IMR-90 (cell line): Measurements from ENCODE around the gene CDCP2. TPM values are rescaled to one million over a fixed set of nuclear protein-coding genes. Genes with fewer than 3 reads are reported as not detected.

Experiments
- ATAC-seq: fragments of 200-7000 bp; cut with Tn5 transposase; 2 replicates; pipeline ENCODE4 v1.9.1; 2020; ENCODE audit warnings: low read depth, mild to moderate bottlenecking, moderate library complexity
- BruUV-seq: library from RNA; stranded (reverse); fragments of 400-500 nt; replicated peaks from 2 replicates; lab custom pipeline; 2021; lab: Mats Ljungman, UMichigan
- CTCF ChIA-PET: fragments of 300-600 bp; formaldehyde crosslinking; extraction: SDS; loops from one replicate; lab custom pipeline; 2021; ENCODE audit warnings: antibody characterized with exemption; lab: Yijun Ruan, JAX
- POLR2A ChIA-PET: fragments of 300-600 bp; sonication (Branson Sonifier 250); formaldehyde crosslinking; loops from one replicate; lab custom pipeline; 2022; ENCODE audit warnings: antibody characterized with exemption; ENCODE audit not compliant: unreplicated experiment; lab: Charles Lee
- DNase-seq: peaks from one replicate; pipeline ENCODE4 v3.0.0; 2013
- H2AFZ ChIP-seq: replicated peaks from 2 replicates; pipeline ENCODE3; 2013; ENCODE audit warnings: low read length, mild to moderate bottlenecking; ENCODE audit not compliant: poor library complexity
- H2AK5ac ChIP-seq: 2 replicates; pipeline ENCODE4 v1.6.1; 2013; ENCODE audit warnings: low read depth, low read length, inconsistent platforms
- H2AK9ac ChIP-seq: replicated peaks from 2 replicates; pipeline ENCODE3; 2013; ENCODE audit warnings: mild to moderate bottlenecking, low read depth, low read length, moderate library complexity; ENCODE audit not compliant: poor library complexity
- H2BK120ac ChIP-seq: 2 replicates; pipeline ENCODE4 v1.6.1; 2013; ENCODE audit warnings: low read depth, low read length, inconsistent platforms
- H2BK15ac ChIP-seq: 3 replicates; pipeline ENCODE4 v1.6.1; 2013; ENCODE audit warnings: low read depth, low read length, inconsistent platforms
- H2BK20ac ChIP-seq: 2 replicates; pipeline ENCODE4 v1.6.1; 2013; ENCODE audit warnings: low read depth, mild to moderate bottlenecking, inconsistent platforms, low read length, moderate library complexity
- H2BK5ac ChIP-seq: 2 replicates; pipeline ENCODE4 v1.6.1; 2013; ENCODE audit warnings: mild to moderate bottlenecking, low read depth, low read length, inconsistent platforms; ENCODE audit not compliant: poor library complexity, severe bottlenecking
- H3K14ac ChIP-seq: replicated peaks from 2 replicates; pipeline ENCODE4 v1.6.1; 2013; ENCODE audit warnings: low read depth, low read length, inconsistent platforms
- H3K18ac ChIP-seq: 2 replicates; pipeline ENCODE4 v1.6.1; 2013; ENCODE audit warnings: low read depth, low read length, control low read depth
- H3K23ac ChIP-seq: 2 replicates; pipeline ENCODE4 v1.6.1; 2013; ENCODE audit warnings: low read depth, low read length, inconsistent platforms
- H3K27ac ChIP-seq: 2 replicates; pipeline ENCODE4 v1.5.1; 2013; ENCODE audit warnings: mild to moderate bottlenecking, control low read depth, low read length; ENCODE audit not compliant: insufficient read depth
- H3K27me3 ChIP-seq: 2 replicates; pipeline ENCODE4 v1.6.1; 2013; ENCODE audit warnings: low read length; ENCODE audit not compliant: control insufficient read depth, insufficient read depth
- H3K36me3 ChIP-seq: 2 replicates; pipeline ENCODE4 v1.6.1; 2013; ENCODE audit warnings: low read length, mixed read lengths; ENCODE audit not compliant: control insufficient read depth, insufficient read depth
- H3K4ac ChIP-seq: 2 replicates; pipeline ENCODE4 v1.6.1; 2013; ENCODE audit warnings: low read depth, low read length, inconsistent platforms
- H3K4me1 ChIP-seq: 2 replicates; pipeline ENCODE4 v1.6.1; 2013; ENCODE audit warnings: low read length, mixed read lengths; ENCODE audit not compliant: control insufficient read depth, insufficient read depth
- H3K4me2 ChIP-seq: 2 replicates; pipeline ENCODE4 v1.6.1; 2013; ENCODE audit warnings: low read depth, mild to moderate bottlenecking, control low read depth, low read length, moderate library complexity
- H3K4me3 ChIP-seq: 2 replicates; pipeline ENCODE4 v1.5.1; 2013; ENCODE audit warnings: low read depth, mild to moderate bottlenecking, control low read depth, low read length, moderate library complexity; ENCODE audit not compliant: insufficient read depth
- H3K56ac ChIP-seq: 2 replicates; pipeline ENCODE4 v1.6.1; 2013; ENCODE audit warnings: low read length, inconsistent platforms; ENCODE audit not compliant: insufficient read depth; ENCODE audit errors: extremely low read depth
- H3K79me1 ChIP-seq, 2 experiments: 2 replicates each; pipeline ENCODE4 v1.6.1; 2013; ENCODE audit warnings: low read length in 2 of 2, inconsistent platforms in 1 of 2, low read depth in 1 of 2
- H3K9ac ChIP-seq: 2 replicates; pipeline ENCODE4 v1.6.1; 2013; ENCODE audit warnings: low read depth, low read length, control low read depth
- H3K9me1 ChIP-seq: 2 replicates; pipeline ENCODE4 v1.6.1; 2013; ENCODE audit warnings: low read length, inconsistent platforms; ENCODE audit not compliant: insufficient read depth
- H3K9me3 ChIP-seq: 2 replicates; pipeline ENCODE4 v1.6.1; 2013; ENCODE audit warnings: low read length; ENCODE audit not compliant: control insufficient read depth, insufficient read depth
- H4K20me1 ChIP-seq: 2 replicates; pipeline ENCODE4 v1.6.1; 2013; ENCODE audit warnings: low read length, inconsistent platforms; ENCODE audit not compliant: insufficient read depth
- H4K5ac ChIP-seq: 2 replicates; pipeline ENCODE4 v1.6.1; 2013; ENCODE audit warnings: mild to moderate bottlenecking, low read depth, low read length, control low read depth
- H4K8ac ChIP-seq, 2 experiments: 2 replicates each; pipeline ENCODE4 v1.6.1; 2013; ENCODE audit warnings: low read depth in 2 of 2, low read length in 2 of 2, control low read depth in 1 of 2, inconsistent platforms in 1 of 2
- H4K91ac ChIP-seq: 2 replicates; pipeline ENCODE4 v1.6.1; 2013; ENCODE audit warnings: low read depth, low read length, inconsistent platforms; ENCODE audit not compliant: insufficient read depth
- CEBPB ChIP-seq: IDR thresholded peaks from 2 replicates; pipeline ENCODE4 v1.6.1; 2012; ENCODE audit warnings: low read depth, low read length, improper control_type of control experiment
- RCOR1 ChIP-seq: IDR thresholded peaks from 2 replicates; pipeline ENCODE4 v1.6.1; 2012; ENCODE audit warnings: mild to moderate bottlenecking, low read length, improper control_type of control experiment; ENCODE audit not compliant: insufficient replicate concordance
- SMC3 ChIP-seq: fragments of 150-350 bp; IDR thresholded peaks from 2 replicates; pipeline ENCODE4 v1.6.1; 2016; ENCODE audit warnings: low read depth, mild to moderate bottlenecking, antibody characterized with exemption, low read length, moderate library complexity
- WGBS, 2 experiments: methylation state at CpG; one replicate each; pipeline versions ENCODE4 v1.1.5 to v1.1.7; 2013; ENCODE audit warnings: missing lambda C conversion rate in 2 of 2; ENCODE audit not compliant: insufficient read length in 1 of 2; ENCODE audit errors: extremely low coverage in 2 of 2; 5-methylcytosine and 5-hydroxymethylcytosine counted together
- dilution Hi-C: fragments of 300-500 bp; cut with HindIII; formaldehyde crosslinking; loops from one replicate; pipeline ENCODE4 v1.14.3; 2018; ENCODE audit warnings: low sequenced_read_pairs; ENCODE audit not compliant: unreplicated experiment
- in situ Hi-C: fragments of 300-500 bp; cut with MboI; formaldehyde crosslinking; loops from 3 replicates; pipeline ENCODE4 v1.14.3; 2019; ENCODE audit warnings: low sequenced_read_pairs, inconsistent platforms, mixed read lengths
- intact Hi-C: fragments of 100-400 bp; cut with micrococcal nuclease; formaldehyde crosslinking; loops from 2 replicates; pipeline ENCODE4 v1.10.0; 2022
- polyA plus RNA-seq, 3 experiments: library from polyadenylated mRNA; depleted of rRNA; stranded (reverse); fragments of >200 nt; gene quantifications; 2 replicates each; pipeline ENCODE4 v1.2.3, GENCODE V29; 2012; ENCODE audit warnings: low replicate concordance in 1 of 3
- total RNA-seq: library from RNA; depleted of rRNA; stranded (reverse); fragments of >200 nt; gene quantifications from 2 replicates; pipeline ENCODE4 v1.2.3, GENCODE V29; 2012
- TF ChIP-seq, protein P1 (sequence below): fragments of 150-350 bp; IDR thresholded peaks from 2 replicates; pipeline ENCODE4 v1.6.1; 2017; ENCODE audit warnings: mild to moderate bottlenecking, antibody characterized with exemption, low read length, low read depth

Gene CDCP2
- total and polyA plus RNA-seq, 2 of the 4 experiments (the other 2 are of a cell fraction) = not detected

DNA sequence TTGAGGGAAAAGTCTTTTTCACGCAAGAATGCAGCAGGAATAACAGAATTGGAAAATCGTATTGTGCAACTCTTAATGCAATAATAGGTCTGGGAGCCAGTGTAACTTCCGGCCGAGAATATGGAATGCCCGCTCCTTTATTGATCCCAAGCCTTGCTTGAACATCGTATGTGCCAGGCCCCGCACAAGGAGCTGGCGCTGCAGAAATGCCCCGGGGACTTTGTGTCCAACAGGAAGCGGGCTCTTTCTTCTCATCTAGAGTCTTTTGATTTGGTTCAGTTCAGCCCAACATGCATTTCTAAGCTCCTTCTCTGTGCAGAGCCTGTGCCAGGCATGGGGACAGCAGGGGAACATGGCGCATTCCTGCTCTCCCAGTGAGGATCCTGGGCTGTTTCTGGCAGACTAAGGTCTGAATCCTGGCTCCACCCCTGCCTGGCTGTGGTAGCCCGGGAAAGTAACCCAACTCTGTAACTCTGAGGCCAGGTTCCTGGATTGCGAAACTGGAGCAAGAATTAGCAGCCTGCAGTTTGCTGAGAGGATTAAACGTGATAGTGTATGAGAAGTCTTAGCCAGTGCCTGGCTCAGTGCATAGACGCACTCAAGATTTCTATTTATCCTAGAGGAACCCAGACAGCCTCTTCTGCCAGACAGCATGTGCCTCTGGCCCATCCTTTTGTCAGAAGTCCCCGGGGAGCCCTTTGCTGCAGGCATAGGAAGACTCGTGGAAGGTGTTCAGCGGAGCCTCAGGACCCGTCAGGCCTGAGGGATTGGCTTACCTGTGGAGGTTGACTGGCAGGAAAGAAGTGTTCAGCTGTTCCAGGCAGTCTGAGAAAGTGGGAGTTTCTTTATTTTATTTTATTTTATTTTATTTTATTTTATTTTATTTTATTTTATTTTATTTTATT lies 987 bp upstream of the CDCP2 start:
- no peak overlapping the region for H4K91ac ChIP-seq
- no peak overlapping the region for H3K23ac ChIP-seq
- H3K79me1 ChIP-seq = no peaks in the 10 kb centered on the region
- H3K27me3 ChIP-seq = peaks cover 2% of the 10 kb centered on the region; the same call in 1 of the 2 replicates
- BruUV-seq = no TSS peak
- H3K9me3 ChIP-seq = no peaks in the 10 kb centered on the region
- H4K5ac ChIP-seq = no peak overlapping the region
- peaks cover 6% of the 10 kb centered on the region; the same call in 1 of the 2 replicates for H3K9me1 ChIP-seq
- CTCF ChIA-PET = no interaction called here
- no peak overlapping the region for H3K9ac ChIP-seq
- intact Hi-C loops = no loop called here
- no peak for TF ChIP-seq SMC3
- TF ChIP-seq, protein P1, sequence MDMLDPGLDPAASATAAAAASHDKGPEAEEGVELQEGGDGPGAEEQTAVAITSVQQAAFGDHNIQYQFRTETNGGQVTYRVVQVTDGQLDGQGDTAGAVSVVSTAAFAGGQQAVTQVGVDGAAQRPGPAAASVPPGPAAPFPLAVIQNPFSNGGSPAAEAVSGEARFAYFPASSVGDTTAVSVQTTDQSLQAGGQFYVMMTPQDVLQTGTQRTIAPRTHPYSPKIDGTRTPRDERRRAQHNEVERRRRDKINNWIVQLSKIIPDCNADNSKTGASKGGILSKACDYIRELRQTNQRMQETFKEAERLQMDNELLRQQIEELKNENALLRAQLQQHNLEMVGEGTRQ = no peak
- TF ChIP-seq CEBPB = peak; percentile 98
- no peak for TF ChIP-seq RCOR1
- in situ Hi-C loops = no loop called here
- H3K4me1 ChIP-seq = peaks cover 6% of the 10 kb centered on the region
- no peaks in the 10 kb centered on the region for H4K20me1 ChIP-seq
- H3K36me3 ChIP-seq = no peaks in the 10 kb centered on the region
- 55% methylated on average over 10 of the region's 19 CpGs; no CpG with 5 or more reads in 1 of the 2 experiments for WGBS, 2 experiments
- no peak overlapping the region for H2BK20ac ChIP-seq
- peak overlapping the region; percentile 73 for H2AFZ ChIP-seq
- peak overlapping the region; percentile 60 for H2AK9ac ChIP-seq
- dilution Hi-C loops = no loop called here
- no peak overlapping the region for H3K56ac ChIP-seq
- H2BK120ac ChIP-seq = no peak overlapping the region
- no peak overlapping the region for H3K4ac ChIP-seq
- DNase-seq (peak; percentile 65), ATAC-seq (peak; percentile 90)
- H4K8ac ChIP-seq = no peak overlapping the region
- H3K4me3 ChIP-seq = no peak overlapping the region
- no peak overlapping the region for H3K4me2 ChIP-seq
- no peak overlapping the region for H2BK5ac ChIP-seq
- no peak overlapping the region for H3K18ac ChIP-seq
- no peak overlapping the region for H3K27ac ChIP-seq
- no peak overlapping the region for H2AK5ac ChIP-seq
- no peak overlapping the region for H3K14ac ChIP-seq
- POLR2A ChIA-PET = no interaction called here
- no peak overlapping the region for H2BK15ac ChIP-seq
